ENCODE results near the gene POLD2.
"Not testable (repeated sequence)": the region's sequence is repeated elsewhere in the genome, so short reads cannot be mapped to it uniquely, and the experiment has no call there.

Gene POLD2

DNA sequence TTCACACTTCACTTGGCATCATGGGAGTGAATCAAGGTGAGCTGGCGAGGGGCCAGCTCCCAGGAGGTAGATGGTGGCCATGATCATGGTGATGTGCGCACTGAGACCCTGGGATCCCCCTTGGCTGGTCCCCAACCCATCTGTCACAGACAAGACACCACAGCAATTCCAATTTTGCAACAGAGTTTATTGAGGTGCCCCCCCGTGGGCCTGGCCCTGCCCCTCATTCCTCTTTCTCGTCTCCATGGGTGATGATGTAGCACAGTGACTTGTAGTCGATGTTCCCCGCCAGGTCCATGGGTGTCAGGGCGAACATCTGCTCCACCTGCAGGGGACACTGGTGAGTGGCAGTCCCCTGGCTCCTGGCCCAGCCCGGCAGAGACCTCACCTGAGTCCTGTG, 15.3 kb upstream of the POLD2 start:
- DNase-seq = no peak

DNA sequence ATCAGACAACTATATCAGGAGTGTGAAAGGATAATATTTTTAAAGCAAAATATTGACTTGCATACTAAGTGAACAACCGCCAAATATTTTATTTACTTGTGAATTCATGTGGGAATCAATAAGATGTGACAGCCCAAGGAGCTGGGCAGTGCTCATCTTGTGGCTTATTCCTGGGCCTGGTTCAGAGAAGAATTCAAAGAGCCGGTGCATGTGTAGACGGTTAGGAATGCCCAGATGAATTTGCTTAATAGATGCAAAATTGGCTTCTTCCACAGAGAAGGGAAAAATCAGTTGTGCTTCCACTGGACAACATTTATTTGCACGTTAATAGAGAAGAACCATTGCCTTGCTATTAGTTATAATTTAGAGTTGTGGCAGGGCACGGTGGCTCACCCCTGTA, 13.4 kb upstream of the POLD2 start:
- no peak for DNase-seq

GRCh38 chr7:44134943-44135628, 11.7 kb upstream of the POLD2 start:
- no peak for DNase-seq

DNA sequence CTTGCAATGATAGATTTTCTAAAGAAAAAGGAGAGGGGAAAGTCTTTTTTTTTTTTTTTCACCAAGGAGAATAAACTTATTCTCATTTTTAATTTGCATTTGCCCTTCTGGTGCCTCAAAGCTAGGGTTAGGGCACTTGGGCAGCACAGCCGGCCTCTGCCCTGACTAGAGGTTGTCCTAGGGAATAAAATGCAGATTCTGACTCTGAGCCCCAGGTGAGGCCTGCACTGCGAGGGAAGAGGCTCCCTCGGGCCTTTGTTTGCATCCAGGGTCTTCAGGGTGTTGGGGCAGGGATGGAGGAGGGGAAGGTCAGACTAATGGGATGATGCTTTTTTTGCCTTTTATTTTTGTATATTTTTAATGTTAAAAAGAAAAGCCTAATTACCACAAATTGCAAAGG, 9.9 kb upstream of the POLD2 start:
- no peak for DNase-seq

DNA sequence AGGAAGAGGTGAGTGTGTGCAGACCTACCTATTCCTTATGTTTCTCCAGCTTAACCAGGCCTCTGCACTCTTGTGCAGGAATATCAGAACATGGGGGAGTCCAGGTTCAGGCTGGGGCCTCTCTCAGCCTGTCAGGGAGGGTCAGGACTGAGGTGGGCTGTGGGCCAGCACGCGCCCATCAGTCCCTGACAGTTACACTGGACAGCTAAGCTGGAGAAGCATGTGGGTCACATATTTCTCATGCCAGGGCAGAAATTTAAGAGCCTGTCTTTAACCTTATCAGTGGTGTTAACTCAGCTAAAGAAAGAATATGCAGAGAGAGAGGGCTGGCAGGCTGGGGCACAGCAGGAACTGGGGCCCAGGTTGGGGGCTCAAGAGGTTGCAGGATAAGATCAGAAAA, 8.7 kb upstream of the POLD2 start:
- DNase-seq = no peak

DNA sequence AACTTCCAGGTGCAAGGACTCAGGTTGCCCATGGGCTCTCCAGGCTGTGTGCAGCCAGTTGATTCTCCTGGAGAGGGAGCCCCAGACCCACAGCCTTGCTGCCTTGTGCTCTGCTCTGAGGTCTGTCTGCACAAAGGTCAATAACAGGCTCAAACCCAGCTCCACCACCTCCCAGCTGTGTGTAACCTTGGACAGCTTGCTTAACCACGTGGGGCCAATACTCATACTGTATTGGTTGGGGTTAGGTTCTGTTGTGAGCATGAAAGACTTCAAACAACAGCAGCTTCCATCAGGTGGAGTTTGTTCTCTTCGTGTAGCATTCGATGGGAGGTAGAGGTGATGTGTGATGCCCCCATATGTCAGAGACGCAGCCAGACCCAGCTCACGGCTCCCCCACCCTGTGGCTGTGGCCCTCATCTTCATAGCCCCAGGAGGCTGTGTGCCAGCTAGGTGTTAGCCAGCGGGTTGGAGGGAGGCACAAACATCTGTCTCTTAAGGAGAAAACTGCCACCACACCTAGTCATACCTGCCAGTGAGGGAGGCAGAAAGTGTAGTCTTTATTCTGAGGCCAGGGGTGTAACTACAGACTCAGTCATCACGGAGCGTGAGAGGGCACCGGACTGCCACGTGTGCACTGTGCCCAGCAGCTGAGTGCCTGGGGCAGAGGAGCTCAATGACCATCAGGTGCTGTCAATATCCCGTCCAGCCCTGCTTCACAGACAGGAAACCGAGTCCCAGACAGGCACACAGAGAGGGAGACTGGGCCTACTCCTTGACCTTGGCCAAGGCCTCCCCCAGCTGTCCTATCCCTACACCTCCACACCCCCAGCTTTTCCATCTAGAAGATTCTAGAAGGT, 8.1 kb upstream of the POLD2 start:
- DNase-seq = no peak

DNA sequence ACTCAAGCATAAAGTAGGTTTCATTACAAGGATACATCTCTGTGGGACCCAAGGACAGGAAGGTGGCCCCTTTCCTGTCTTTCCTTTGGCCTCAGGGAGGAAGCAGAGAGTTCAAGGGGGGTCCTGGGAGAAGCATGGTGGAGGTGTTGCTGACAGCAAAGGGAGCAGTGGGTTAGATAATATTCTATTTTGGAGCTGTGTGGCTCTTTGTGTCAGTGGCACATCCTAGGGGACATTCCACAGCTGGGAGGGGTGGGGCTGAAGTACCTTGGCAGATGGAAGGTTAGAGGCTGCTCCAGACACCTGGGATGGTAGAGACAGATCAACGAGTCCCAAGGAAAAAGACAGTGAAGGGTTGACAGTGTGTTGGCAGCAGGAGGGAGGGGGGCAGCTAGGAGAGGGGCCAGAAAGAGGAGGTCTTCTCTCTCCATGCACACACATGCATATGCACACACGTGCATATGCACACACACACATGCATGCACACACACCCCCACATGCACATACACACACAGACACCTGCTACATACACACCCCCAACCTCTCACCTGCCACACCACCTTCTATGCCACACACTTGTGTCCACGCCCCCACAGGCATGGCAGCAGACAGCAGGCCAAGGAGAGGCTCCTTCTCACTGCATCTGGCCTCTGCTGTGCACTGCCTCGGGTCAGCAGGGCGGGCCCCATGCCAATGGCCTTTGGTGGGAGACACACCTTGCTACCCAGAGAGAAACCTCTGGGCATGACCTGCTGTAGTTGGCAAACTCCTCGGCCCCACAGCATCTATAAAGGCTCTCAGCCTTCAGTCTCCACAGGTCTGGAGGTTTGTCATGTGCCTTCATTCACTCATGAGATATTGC, 5.6 kb upstream of the POLD2 start:
- no peak for DNase-seq

- no peak for DNase-seq
Observed at GRCh38 chr7:44127161-44127560, 3.8 kb upstream of the POLD2 start.

- DNase-seq = not testable (repeated sequence)
Observed at GRCh38 chr7:44126574-44126973, 3.2 kb upstream of the POLD2 start.

- no peak for DNase-seq
Observed at GRCh38 chr7:44124822-44125202, 1.5 kb upstream of the POLD2 start.

GRCh38 chr7:44122529-44122928, 819 bp downstream of the POLD2 start:
- DNase-seq = no peak

DNA sequence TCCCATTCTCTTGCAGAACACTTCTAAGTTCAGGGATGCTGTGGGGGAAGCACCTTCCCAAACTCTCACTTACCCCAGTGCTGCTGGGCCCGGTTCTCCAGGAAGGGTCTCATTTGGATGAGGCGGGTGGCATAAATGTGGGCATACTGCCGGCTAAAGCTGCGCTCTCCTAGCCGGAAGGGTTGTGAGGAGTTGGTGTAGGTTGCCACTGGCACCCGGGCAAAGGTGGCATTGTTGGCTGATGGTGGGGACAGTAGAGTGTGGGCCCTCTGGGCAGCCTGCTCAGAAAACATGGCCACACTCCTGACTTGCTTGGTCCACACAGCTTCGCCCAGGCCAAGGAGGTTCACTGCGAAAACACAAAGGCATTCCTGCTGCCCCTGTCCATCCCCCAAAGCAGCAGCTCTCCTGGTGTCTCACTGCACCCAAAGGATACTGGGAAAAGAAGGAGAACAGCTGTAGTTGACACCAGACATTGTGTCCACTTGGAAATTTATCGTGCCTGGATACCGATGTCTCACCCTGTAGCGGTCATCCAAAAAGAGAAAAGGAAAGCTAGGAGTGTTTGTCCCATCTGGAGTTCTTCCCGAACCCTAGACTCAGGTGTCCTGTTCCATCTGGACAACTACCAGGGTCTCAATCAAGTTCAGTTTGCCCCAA, 1.5 kb downstream of the POLD2 start:
- no peak for DNase-seq

- no peak for DNase-seq
Observed at GRCh38 chr7:44120395-44120794, 3.0 kb downstream of the POLD2 start.

DNA sequence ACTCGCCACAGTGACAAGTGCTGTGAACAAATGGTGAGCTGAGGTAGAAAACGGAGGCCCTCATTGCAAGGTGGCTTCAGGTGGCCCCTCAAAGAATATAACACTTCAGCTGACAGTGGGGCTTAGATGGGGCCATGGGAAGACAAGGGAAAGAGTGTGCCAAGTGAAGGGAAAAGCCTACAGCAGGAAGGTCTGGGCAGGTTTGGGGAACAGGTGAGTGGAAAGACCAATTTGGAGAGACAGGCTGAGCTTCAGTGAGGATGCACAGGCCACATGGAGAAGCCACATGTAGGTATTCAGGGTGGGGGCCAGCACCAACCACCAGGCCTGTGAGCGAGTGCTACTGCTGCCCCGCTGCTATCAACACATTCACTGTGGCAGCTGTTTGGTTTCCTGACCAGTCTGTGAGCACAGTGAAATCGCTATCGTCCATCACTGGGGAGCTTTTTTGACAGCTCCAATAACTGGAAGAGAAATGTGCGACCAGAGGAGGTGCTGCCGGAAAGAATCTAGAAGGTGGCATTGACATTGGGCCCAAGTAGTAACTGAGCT, 3.4 kb downstream of the POLD2 start:
- no peak for DNase-seq

GRCh38 chr7:44117801-44118429, 5.4 kb downstream of the POLD2 start:
- DNase-seq = no peak

DNA sequence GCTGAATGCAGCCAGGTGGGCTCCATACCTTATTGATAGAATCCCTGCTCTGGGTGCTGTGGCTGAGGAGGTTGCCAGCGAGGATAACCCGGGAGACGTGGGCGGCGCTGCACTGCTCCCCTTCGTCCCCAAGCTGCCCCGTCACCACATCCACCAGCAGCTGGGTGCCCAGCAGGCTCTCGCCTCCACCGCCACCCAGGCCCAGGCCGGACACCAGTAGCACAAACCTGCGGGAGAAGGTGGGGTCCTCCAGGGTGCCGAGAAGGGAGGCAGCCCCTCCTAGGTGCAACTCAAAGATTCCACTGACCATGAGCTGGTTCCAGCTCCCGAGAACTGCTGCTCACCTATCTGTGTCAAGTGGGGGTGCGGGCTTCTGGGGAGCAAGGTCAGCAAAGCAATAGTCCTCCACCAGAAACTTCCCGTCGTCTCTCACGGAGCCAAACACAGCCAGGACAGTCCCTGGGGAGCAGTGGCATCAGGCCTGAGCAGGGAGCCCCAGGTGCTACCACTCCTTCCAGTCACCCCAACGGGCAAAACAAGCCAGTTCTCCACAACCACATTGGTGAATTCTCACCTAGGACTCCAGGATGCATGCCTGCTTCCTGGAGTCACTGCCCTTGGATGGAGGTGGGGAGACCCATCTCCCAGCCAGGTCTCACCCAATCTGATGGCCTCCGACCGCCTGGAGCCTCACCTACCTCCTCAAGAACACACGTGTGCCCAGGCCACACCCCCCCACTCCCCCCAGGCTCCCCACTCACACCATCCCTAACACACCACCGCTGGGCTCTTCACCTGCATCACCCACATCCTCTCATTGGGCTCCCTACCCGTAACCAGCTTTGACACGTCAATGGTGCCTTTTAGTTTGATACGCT, 6.3 kb downstream of the POLD2 start:
- DNase-seq = no peak

- DNase-seq = no peak
Observed at GRCh38 chr7:44116087-44116788, 7.1 kb downstream of the POLD2 start.

GRCh38 chr7:44114586-44115310, 8.6 kb downstream of the POLD2 start:
- DNase-seq = no peak

GRCh38 chr7:44113764-44114354, 9.5 kb downstream of the POLD2 start:
- DNase-seq = no peak

All from NCI-H1105 (cell line).